Brain microvascular endothelial cell (primary cell): Measurements from ENCODE around the gene SH3GL1.
"Not testable (repeated sequence)": the region's sequence is repeated elsewhere in the genome, so short reads cannot be mapped to it uniquely, and the experiment has no call there.

Source experiments
- DNase-seq: peaks from one replicate; pipeline ENCODE4 v3.0.0-alpha.2; 2020
- H3K27ac ChIP-seq: fragments of 250-450 bp; sonication (Bioruptor Pico); 2 replicates; pipeline ENCODE4 v1.5.1; 2020; ENCODE audit warnings: mild to moderate bottlenecking, moderate library complexity
- H3K27me3 ChIP-seq: fragments of 250-450 bp; sonication (Bioruptor Pico); replicated peaks from 2 replicates; pipeline ENCODE4 v1.5.1; 2020; ENCODE audit warnings: mild to moderate bottlenecking
- H3K36me3 ChIP-seq: fragments of 250-450 bp; sonication (Bioruptor Pico); replicated peaks from 2 replicates; pipeline ENCODE4 v1.5.1; 2020; ENCODE audit warnings: mild to moderate bottlenecking
- H3K4me3 ChIP-seq: 2 replicates; pipeline ENCODE4 v1.5.1; 2011; ENCODE audit warnings: low read depth, mild to moderate bottlenecking, control low read depth, low read length, moderate library complexity
- CTCF ChIP-seq: IDR thresholded peaks from 2 replicates; pipeline ENCODE4 v1.5.1; 2011; ENCODE audit warnings: low read depth, mild to moderate bottlenecking, moderate library complexity, low read length, control low read depth, inconsistent platforms; ENCODE audit errors: missing control alignments
- in situ Hi-C: cut with HindIII; loops from 2 replicates; pipeline ENCODE4 v1.10.0; 2017; ENCODE audit warnings: low sequenced_read_pairs, low pct_ligation_motif_present

SH3GL1 gene

GRCh38 chr19:4329858-4330257, 70.5 kb downstream of the SH3GL1 start:
- no peaks in the 10 kb centered on the region for H3K36me3 ChIP-seq
- H3K4me3 ChIP-seq = no peak overlapping the region
- no peaks in the 10 kb centered on the region for H3K27me3 ChIP-seq
- in situ Hi-C loops = no loop called here
- TF ChIP-seq CTCF = no peak
- H3K27ac ChIP-seq = no peak overlapping the region
- no peak for DNase-seq

- DNase-seq, H3K36me3 ChIP-seq, H3K27me3 ChIP-seq, in situ Hi-C loops: not testable (repeated sequence)
- Histone ChIP-seq H3K4me3 (peak overlapping the region; percentile 60), H3K27ac (peak overlapping the region; percentile 69)
These were observed 71.2 kb downstream of the SH3GL1 start for GRCh38 chr19:4328991-4329681.

GRCh38 chr19:4328243-4328990, 71.9 kb downstream of the SH3GL1 start:
- H3K27me3 ChIP-seq = no peaks in the 10 kb centered on the region
- no peak for TF ChIP-seq CTCF
- peak overlapping the region; percentile 69 for H3K27ac ChIP-seq
- peak; percentile 96 for DNase-seq
- in situ Hi-C loops = no loop called here
- H3K4me3 ChIP-seq = peak overlapping the region; percentile 60
- H3K36me3 ChIP-seq = no peaks in the 10 kb centered on the region

- DNase-seq = no peak
- no peak for TF ChIP-seq CTCF
- Histone ChIP-seq H3K27ac (no peak overlapping the region), H3K27me3 (no peaks in the 10 kb centered on the region), H3K4me3 (peak overlapping the region; percentile 42), H3K36me3 (no peaks in the 10 kb centered on the region)
- in situ Hi-C loops = no loop called here
These were observed 72.5 kb downstream of the SH3GL1 start for GRCh38 chr19:4327877-4328242.

- TF ChIP-seq CTCF = no peak
- Histone ChIP-seq H3K4me3 (peak overlapping the region; percentile 42), H3K27ac (no peak overlapping the region), H3K27me3 (no peaks in the 10 kb centered on the region), H3K36me3 (no peaks in the 10 kb centered on the region)
- DNase-seq = peak; percentile 82
- in situ Hi-C loops = no loop called here
These were observed 73.0 kb downstream of the SH3GL1 start for GRCh38 chr19:4327252-4327876.

- peak overlapping the region; percentile 29 for H3K4me3 ChIP-seq
- H3K27me3 ChIP-seq = no peaks in the 10 kb centered on the region
- H3K36me3 ChIP-seq = no peaks in the 10 kb centered on the region
- no peak for DNase-seq
- TF ChIP-seq CTCF = no peak
- in situ Hi-C loops = no loop called here
- no peak overlapping the region for H3K27ac ChIP-seq
These were observed 73.5 kb downstream of the SH3GL1 start for GRCh38 chr19:4326837-4327251.
